AG20443 (cell line): ENCODE data around the gene RDH11.
"Not testable (repeated sequence)": the region's sequence is repeated elsewhere in the genome, so short reads cannot be mapped to it uniquely, and the experiment has no call there.

ENCODE experiments used
- DNase-seq: peaks from one replicate; pipeline ENCODE4 v3.0.0; 2012; ENCODE audit warnings: low spot score, mixed read lengths

The RDH11 gene

DNA sequence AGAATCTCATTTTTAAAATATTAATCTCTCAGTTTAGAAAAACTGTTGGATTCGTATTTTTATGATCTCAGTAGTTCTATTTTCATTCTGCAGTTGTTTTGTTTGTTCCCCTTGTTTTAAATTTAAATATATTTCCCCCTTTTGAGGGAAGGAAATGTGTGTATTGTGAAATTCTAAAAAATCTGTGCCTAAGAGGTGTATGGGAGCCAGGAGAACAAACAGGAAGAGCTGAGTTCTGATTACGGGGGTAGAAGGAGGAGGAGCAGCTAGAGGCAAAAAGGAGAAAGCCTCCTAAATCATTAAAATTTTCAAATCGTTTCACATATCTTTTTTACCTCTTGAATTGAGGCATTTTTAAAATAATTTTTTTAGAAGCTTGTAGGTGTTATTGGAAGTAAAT is 8.4 kb upstream of the RDH11 start:
- no peak for DNase-seq

- DNase-seq = not testable (repeated sequence)
These were observed 5.9 kb upstream of the RDH11 start, which contains the start of gene RDH12 for GRCh38 chr14:67701492-67701891. RDH12 (plus strand) TSS chr14:67701886; CDS start chr14:67722643, 20,757 bp downstream.

DNA sequence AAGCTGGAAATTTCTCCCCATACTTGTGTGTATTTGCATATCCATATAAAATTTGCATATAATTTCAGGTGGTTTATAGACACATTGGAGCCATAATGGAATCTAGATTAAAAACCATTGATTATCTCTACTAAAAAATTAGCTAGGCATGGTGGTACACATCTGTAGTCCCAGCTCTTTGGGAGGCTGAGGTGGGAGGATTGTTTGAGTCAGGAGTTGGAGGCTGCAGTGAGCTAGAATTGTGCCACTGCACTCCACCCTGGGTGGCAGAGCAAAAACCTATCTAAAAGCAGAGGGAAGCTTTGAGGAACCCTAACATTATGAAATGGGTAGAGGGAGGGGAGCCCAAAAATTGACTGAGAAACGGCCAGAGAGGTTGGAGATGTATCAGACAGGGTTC is 2.6 kb upstream of the RDH11 start:
- DNase-seq = no peak

GRCh38 chr14:67697006-67697405 is 1.4 kb upstream of the RDH11 start:
- no peak for DNase-seq

- peak; percentile 87 for DNase-seq
These were observed 672 bp downstream of the RDH11 start for GRCh38 chr14:67694791-67695393.

DNA sequence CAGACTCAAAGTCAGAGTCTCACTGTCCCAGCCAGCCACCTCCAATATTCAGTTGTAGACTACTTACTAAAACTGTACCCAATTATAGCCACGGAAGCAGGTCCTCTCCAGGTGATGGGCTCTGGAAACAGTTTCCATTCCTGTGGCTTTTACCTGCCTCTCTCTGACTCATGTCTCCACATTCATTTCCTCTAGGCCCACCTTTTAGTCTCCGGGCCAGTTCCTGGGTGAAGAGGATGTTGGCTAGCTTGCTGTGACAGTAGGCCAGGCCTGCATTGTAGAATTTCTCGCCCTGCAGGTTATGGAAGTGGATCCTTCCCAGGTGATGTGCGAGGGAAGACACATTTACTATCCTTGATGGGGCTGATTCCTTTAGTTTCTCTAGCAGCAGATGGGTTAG is 5.6 kb downstream of the RDH11 start:
- no peak for DNase-seq

DNA sequence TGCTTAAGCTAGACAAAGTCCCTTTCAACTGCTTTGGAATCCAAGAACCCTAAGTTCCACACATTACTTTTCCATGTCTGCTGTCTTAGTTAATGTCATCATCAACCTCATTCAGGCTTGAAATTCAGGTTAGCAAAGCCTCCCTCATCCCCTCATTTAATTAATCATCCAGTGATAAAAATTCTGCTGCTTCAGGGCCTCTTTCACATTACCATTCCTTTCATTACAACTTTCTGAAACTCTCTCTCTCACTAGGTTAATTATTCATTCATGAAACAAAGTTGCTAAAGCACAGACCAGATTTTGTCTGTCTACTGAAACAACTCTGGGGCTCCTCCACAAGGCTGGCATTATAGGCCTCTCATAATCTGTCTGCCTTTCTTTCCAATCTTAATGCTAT is 11.7 kb downstream of the RDH11 start:
- DNase-seq = no peak

DNA sequence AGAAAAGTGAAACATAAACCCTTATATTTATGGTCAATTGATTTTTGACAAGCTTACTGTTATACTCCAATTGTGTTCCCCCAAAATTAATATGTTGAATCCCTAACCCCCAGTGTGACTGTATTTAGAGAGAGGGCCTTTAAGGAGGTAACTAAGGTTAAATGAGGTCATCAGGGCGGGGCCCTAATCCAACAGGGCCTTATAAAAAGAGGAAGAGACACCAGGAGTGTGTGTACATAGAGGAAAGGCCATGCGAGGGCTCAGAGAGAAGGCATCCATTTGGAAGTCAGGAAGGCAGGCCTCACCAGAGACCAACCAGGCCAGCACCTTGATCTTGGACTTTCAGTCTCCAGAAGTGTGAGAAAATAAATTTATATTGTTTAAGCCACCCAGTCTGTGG is 14.6 kb downstream of the RDH11 start:
- DNase-seq = no peak

DNA sequence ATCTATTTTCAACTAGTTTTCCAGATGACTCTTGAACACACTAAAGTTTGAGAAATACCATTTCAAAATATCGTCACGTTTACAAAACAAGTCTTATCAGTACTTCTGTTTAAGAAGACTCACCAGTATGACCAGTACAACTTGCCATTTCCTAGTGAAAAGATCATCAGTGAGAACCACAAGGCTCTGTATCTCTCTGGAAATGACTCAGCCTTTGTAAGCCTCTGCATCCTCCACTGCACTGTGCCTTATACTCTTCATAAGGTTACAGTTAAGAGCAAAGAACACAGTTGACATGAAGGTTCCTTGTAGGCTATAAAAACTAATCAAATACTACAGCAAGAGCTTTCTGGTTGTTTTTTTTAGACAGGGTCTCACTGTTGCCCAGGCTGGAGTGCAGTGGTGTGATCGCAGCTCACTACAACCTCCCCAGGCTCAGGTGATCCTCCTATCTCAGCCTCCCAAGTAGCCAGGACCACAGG is 15.4 kb downstream of the RDH11 start:
- peak; percentile 78 for DNase-seq

DNA sequence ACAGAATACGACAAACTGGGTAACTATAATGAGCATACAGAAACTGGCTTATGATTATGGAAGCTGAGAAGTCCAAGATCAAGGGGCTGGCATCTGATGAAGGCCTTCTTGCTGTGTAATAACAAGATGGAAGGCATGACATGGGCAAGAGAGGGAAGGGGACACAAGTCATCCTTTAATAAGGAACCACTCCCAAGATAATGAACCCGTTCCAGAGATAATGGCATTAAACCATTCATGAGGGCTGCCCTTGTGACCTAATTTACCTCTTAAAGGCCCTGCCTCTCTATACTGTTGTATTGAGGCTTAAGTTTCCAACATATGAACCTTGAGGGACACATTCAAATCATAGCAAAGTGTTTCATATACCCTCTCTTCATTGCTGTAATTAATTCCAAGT is 16.6 kb downstream of the RDH11 start:
- DNase-seq = no peak

DNA sequence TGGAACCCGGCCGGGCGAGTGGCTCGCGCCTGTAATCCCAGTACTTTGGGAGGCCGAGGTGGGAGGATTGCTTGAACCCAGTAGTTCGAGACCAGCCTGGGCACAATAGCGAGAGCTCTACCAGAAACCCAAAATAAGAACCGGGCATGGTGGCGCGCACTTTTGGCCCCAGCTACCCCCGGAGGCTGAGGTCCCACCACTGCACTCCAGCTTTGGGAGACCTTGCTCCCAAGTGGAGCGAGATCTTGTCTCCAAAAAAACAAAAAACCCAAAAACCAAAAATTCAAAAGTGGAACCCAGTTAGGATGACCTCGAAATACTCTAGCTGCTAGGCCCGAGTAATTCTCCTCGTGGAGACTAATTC is 20.4 kb downstream of the RDH11 start:
- no peak for DNase-seq

GRCh38 chr14:67674480-67675218 is 20.9 kb downstream of the RDH11 start, which contains the start of gene VTI1B:
VTI1B (minus strand) TSS chr14:67674632; CDS start chr14:67674489, 143 bp downstream.
- peak; percentile 94 for DNase-seq

DNA sequence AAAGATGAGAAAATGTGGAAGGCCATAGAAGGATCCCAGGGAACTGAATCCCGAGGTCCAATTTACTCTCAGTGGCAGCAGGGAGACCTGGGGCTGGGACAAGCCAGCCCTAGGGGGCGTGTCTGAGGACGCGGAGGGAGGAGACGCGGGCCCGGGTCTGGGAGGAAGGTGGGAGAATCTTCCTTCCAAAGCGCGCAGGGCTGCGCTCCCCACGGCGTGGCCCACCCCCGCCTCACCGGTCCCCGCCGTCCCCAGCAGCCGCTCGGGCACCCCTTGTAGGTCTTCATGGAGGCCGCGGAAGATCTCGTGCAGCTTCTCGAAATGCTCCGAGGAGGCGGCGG is 21.5 kb downstream of the RDH11 start:
- DNase-seq = peak; percentile 81

DNA sequence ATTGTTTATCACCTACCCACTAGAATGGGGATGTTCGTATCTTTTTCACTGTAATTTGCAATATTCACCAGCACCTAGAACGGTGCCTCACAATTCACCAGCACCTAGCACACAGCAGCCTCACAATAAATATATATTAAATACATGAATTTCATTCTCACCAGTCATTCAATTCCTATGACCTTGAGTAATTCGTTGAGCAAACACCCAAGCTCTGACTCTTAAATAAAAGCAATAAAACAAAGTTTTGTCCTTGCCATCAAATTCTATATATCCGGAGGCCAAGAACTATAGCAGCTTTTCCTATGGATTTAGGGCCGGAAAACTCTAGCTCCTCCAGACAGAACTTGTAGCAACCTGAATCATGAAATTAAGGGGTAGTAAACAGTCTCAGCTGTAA is 22.1 kb downstream of the RDH11 start:
- no peak for DNase-seq

DNA sequence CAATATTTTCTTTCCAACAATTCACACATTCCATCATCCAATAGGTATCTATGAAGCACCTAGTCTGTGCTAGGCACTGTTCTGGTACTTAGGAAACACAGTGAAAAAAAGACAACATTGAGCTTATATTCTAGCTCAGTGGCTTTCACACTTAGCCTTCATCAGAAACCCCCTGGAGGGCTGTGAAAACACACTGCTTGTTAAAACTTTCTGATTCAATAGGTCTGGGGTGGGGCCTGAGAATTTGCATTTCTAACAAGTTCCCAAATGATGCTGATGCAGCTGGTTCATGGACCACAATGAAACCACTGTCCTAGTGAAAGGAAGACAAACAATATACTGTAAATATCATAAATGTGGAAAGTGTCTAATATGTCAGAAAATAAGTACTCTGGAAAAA is 27.0 kb downstream of the RDH11 start:
- DNase-seq = no peak

DNA sequence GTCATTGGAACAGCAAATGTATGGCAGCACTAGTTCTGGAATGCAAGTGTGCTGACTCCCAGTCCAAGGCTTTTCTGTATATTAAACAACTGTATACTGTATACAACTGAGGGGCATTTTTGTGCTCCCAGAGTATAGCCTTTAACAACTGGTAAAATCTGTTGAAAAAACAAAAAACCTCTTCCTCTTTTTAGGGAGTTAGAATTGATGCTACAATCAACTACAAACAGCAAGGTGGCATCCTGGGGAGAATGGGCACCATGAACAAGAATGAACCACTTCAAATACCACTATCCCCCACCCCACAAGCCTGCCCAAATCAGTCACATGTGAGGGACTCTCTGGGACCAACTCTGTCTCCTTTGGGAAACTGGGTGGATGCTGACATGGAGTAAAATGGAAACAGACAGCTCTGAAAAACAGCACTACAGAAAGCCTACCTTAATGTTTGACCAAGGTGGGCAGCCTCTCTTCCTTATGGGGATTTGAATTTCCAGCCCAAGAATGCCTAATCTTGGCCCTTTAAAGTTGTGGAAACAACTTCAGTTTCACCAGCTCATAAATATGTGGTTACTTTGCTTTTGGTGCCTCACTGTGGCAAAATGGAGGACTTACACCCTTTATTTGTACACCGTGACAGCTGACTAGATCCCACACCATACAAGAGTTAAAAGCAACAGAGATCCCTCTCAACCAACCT is 28.7 kb downstream of the RDH11 start:
- DNase-seq = peak; percentile 63

GRCh38 chr14:67665868-67666267 is 29.7 kb downstream of the RDH11 start:
- peak; percentile 63 for DNase-seq

DNA sequence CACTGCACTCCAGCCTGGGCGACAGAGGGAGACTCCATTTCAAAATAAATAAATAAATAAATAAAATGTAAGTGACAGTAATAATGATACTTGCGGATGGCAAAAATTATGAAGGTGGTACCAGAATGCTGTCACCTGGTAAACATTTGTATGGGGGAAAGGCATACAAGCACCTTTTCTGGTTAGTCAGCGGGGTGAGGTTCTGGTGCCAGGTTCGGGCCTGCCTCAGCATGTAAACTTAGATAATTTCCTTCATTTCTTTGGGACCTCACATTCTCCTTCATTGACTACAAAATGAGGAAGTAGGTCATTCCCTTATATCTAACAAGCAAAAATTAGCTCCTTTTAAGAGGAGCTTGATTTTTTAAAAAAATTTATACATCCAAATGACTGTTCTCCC is 31.9 kb downstream of the RDH11 start:
- no peak for DNase-seq

GRCh38 chr14:67653651-67654280 is 41.8 kb downstream of the RDH11 start:
- peak; percentile 44 for DNase-seq

- no peak for DNase-seq
These were observed 43.4 kb downstream of the RDH11 start for GRCh38 chr14:67652189-67652588.

DNA sequence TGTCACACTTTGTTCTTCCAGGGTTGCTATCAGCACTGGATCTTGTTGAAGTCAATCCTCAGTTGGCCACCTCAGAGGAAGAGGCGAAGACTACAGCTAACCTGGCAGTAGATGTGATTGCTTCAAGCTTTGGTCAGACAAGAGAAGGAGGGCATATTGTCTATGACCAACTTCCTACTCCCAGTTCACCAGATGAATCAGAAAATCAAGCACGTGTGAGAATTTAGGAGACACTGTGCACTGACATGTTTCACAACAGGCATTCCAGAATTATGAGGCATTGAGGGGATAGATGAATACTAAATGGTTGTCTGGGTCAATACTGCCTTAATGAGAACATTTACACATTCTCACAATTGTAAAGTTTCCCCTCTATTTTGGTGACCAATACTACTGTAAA is 44.9 kb downstream of the RDH11 start:
- DNase-seq = peak; percentile 81

- no peak for DNase-seq
These were observed 45.4 kb downstream of the RDH11 start for GRCh38 chr14:67650151-67650550.

DNA sequence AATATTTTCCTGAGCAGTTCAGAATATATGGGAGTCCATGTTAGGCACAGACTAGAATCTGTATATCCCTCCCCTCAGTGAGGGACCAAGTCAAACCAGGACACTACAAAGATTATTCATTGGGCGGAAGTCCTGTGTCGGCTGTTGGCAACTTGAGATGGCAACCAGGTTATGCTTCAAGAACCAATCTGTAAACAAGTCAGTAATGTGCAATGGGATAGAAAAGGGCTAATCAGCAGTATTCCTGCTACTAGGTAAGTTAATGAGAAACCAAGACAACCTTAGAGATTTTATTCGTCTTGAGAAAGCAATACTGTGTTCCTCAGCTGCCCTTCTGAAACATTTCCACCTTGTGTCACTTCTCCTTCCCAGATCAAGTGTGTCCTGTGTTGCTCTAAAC is 49.4 kb downstream of the RDH11 start:
- DNase-seq = no peak
